Activated CD4-positive, alpha-beta T cell treated with anti-CD3 and anti-CD28 coated beads, Interleukin-2, amount 50 U/mL, for 24 hours (primary cell): ENCODE results near the gene XRCC1.
"Not testable (repeated sequence)": the region's sequence is repeated elsewhere in the genome, so short reads cannot be mapped to it uniquely, and the experiment has no call there.

ENCODE experiments used
- DNase-seq, 2 donors: peaks; one replicate each; pipeline ENCODE4 v3.0.0-alpha.2; 2020; ENCODE audit warnings: low read depth in 1 of 2, low spot score in 1 of 2

The XRCC1 gene

GRCh38 chr19:43522929-43523328 lies 52.4 kb downstream of the XRCC1 start:
- DNase-seq = no peak

GRCh38 chr19:43519436-43520088 lies 55.8 kb downstream of the XRCC1 start:
- peak; percentile 54 to 77 for DNase-seq

- DNase-seq = no peak
These were observed 57.3 kb downstream of the XRCC1 start for GRCh38 chr19:43518051-43518450.

- DNase-seq = not testable (repeated sequence)
These were observed 62.9 kb downstream of the XRCC1 start for GRCh38 chr19:43512399-43512798.

- no peak for DNase-seq
These were observed 64.0 kb downstream of the XRCC1 start for GRCh38 chr19:43511324-43511723.

- no peak for DNase-seq
These were observed 64.6 kb downstream of the XRCC1 start for GRCh38 chr19:43510713-43511112.

- DNase-seq = no peak
These were observed 67.4 kb downstream of the XRCC1 start for GRCh38 chr19:43507880-43508279.

GRCh38 chr19:43506629-43507028 lies 68.7 kb downstream of the XRCC1 start:
- DNase-seq = no peak

GRCh38 chr19:43505941-43506340 lies 69.4 kb downstream of the XRCC1 start:
- no peak for DNase-seq

- DNase-seq = no peak
These were observed 70.2 kb downstream of the XRCC1 start for GRCh38 chr19:43505186-43505456.

- DNase-seq = peak in 1 of 2 donors; percentile 43
These were observed 70.7 kb downstream of the XRCC1 start, which contains the start of gene PHLDB3 for GRCh38 chr19:43504426-43505185. Gene PHLDB3 (minus strand): TSS chr19:43504746. CDS start chr19:43504118, 628 bp downstream.

GRCh38 chr19:43503501-43504425 lies 71.6 kb downstream of the XRCC1 start:
- DNase-seq = peak; percentile 97 to 98

GRCh38 chr19:43502419-43502976 lies 72.8 kb downstream of the XRCC1 start:
- no peak for DNase-seq

- DNase-seq = no peak
These were observed 73.5 kb downstream of the XRCC1 start for GRCh38 chr19:43501661-43502418.

- DNase-seq = no peak
These were observed 76.3 kb downstream of the XRCC1 start for GRCh38 chr19:43499042-43499441.

- no peak for DNase-seq
These were observed 77.0 kb downstream of the XRCC1 start for GRCh38 chr19:43498233-43498842.

- no peak for DNase-seq
These were observed 78.4 kb downstream of the XRCC1 start for GRCh38 chr19:43496960-43497359.

GRCh38 chr19:43495082-43495481 lies 80.2 kb downstream of the XRCC1 start:
- no peak for DNase-seq
